AG09319 (cell line): ENCODE measurements around the gene KAT2B.
"Not testable (repeated sequence)": the region's sequence is repeated elsewhere in the genome, so short reads cannot be mapped to it uniquely, and the experiment has no call there.

Experiments
- DNase-seq: peaks from one replicate; pipeline ENCODE4 v3.0.0-alpha.2; 2010; ENCODE audit warnings: low read depth; ENCODE audit errors: extremely low read depth
- CTCF ChIP-seq: IDR thresholded peaks from 2 replicates; pipeline ENCODE4 v1.5.1; 2011; ENCODE audit warnings: low read depth, mild to moderate bottlenecking, inconsistent platforms, low read length, moderate library complexity

Gene KAT2B

DNA sequence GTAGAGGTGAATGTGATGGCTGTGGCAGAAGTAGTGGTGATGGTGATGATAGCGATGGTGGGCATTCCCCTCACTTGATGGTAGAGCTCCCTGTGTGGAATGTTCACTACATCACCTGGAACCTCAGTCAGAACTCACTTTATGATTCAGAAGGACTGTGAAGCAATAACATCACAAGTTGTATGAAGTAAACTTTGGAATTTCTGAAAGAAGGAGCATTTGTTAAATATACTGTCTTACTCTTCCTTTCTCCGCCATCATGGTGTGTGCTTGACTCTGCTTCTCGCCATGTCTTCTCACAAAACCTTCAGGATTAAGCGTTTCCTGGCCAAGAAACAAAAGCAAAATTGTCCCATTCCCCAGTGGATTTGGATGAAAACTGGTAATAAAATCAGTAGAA, 28.1 kb upstream of the KAT2B start, which contains the start of gene PP2D1:
Gene PP2D1 (minus strand): TSS at position 101 of the 400 bp plus-strand sequence. CDS start 192 bp downstream, outside the sequence.
- no peak for TF ChIP-seq CTCF
- DNase-seq: no peak

GRCh38 chr3:20013396-20013795, 26.9 kb upstream of the KAT2B start:
- DNase-seq: no peak
- TF ChIP-seq CTCF: no peak

GRCh38 chr3:20015525-20015924, 24.7 kb upstream of the KAT2B start:
- no peak for DNase-seq
- no peak for TF ChIP-seq CTCF

DNA sequence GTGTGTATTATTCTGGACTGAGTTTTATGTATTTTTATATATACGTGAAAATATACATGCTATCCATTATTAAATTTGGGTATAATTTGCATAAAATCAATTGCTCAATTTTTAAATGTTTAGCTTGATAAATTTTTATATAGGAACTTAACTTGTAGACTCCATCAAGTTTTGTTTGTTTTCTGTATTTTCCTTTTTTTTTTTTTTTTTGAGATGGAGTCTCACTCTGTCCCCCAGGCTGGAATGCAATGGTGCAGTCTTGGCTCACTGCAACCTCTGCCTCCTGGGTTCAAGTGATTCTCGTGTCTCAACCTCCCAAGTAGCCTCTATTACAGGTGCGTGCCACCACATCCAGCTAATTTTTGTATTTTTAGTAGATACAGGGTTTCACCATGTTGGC, 24.2 kb upstream of the KAT2B start:
- not testable (repeated sequence) for DNase-seq

- DNase-seq: no peak
- TF ChIP-seq CTCF: no peak
Observed at GRCh38 chr3:20022954-20023622, 17.2 kb upstream of the KAT2B start.

DNA sequence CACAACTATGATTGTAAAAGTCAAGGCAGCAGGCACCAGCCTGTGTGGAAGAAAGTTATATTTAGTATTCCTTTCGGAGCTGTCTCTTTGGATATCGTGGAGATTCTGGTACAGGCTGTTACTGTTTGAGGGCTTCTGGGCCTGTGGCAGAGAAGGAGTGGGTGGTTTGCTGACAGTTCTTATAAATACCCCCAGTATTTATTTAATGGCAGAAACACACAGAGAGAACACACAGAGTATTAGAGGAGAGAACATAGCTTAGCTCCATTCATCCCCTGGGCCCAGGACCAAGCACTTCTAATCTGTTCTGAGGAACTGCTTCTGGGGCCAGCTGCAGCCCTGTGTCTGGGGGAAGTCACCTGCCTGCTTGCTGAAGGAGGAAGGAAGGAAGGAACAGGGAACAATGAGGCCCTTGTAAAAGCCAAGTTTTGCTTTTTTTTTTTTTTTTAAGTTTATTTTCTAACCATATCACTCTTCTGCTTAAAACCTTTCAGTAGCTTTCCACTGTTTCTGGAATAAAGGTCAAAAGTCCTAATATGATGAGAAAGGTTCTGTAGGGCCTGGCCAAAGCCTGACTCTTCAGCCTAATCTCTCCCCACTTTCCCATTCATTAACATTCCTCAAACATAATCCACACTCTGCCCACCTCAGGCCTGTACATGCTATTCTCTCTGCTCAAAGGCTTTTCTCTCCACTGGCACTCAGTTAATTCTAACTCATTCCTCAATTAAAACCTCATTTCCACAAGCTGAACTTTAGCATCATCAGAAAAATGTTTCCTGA, 16.4 kb upstream of the KAT2B start:
- no peak for DNase-seq
- TF ChIP-seq CTCF: no peak

DNA sequence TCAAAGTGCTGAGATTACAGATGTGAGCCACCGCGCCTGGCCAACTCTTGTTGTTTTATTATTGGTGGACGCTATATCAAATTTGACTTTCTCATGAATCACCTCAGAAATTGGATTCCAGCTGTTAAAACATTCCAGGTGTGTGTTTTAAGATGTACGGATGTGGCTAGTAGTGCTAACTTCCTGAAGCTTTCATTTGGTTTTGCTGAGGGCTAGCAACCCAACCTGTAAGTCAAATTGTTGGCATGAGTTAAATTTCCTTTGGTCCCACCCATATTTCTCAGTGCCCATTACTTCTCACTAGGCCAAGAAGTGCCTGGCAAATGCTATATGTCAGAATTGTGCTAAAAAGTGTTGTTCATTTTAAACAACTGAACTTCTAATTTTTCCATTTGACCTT, 13.1 kb upstream of the KAT2B start:
- DNase-seq: no peak
- TF ChIP-seq CTCF: no peak

DNA sequence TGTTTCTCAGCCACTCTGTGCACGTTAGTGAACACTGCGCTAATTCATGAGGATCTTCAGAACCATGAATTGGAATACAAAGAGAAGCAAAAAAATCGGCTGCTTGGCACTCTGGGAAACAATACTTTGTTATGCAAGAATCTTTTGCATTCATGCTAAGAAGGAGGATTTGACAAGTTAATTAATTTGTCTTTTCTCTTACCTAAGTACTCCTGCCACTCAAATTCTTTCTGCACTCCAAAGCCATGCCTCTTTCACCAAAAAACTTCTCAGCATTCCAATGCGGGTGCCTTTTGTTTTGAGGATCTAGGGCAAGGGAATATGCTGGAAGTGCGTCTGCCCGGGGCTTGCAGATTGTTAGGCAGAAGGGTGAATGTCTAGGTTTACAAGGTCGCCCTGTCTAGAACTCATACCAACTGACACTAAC, 11.3 kb upstream of the KAT2B start:
- no peak for DNase-seq
- TF ChIP-seq CTCF: no peak

- not testable (repeated sequence) for DNase-seq
Observed at GRCh38 chr3:20031939-20032338, 8.3 kb upstream of the KAT2B start.
